Astrocyte (in vitro differentiated cells and primary cell): ENCODE measurements around the gene CLBA1. TPM values are rescaled to one million over a fixed set of nuclear protein-coding genes. Genes with fewer than 3 reads are reported as not detected.

Source experiments
- DNase-seq: peaks from one replicate; pipeline ENCODE4 v3.0.0-alpha.2; 2010; ENCODE audit warnings: low read depth
- FAIRE-seq: peaks from 2 replicates; lab custom pipeline; 2011; peaks lifted over from hg19 to GRCh38; lab: Jason Lieb, UNC
- H2AFZ ChIP-seq: 2 replicates; pipeline ENCODE4 v1.6.0; 2012; ENCODE audit warnings: low read depth, low read length, inconsistent platforms
- H3K27ac ChIP-seq: 2 replicates; pipeline ENCODE4 v1.5.1; 2011; ENCODE audit warnings: low read depth, low read length, inconsistent platforms
- H3K27me3 ChIP-seq: 2 replicates; pipeline ENCODE4 v1.6.0; 2011; ENCODE audit warnings: low read length, inconsistent platforms; ENCODE audit not compliant: insufficient read depth
- H3K36me3 ChIP-seq: 2 replicates; pipeline ENCODE4 v1.5.1; 2011; ENCODE audit warnings: low read length, inconsistent platforms; ENCODE audit not compliant: insufficient read depth
- H3K4me1 ChIP-seq: 2 replicates; pipeline ENCODE4 v1.5.1; 2011; ENCODE audit warnings: low read length, inconsistent platforms; ENCODE audit not compliant: insufficient read depth
- H3K4me2 ChIP-seq: 2 replicates; pipeline ENCODE4 v1.6.0; 2012; ENCODE audit warnings: low read length, inconsistent platforms
- H3K4me3 ChIP-seq: 2 replicates; pipeline ENCODE4 v1.5.1; 2011; ENCODE audit warnings: low read depth, mild to moderate bottlenecking, low read length, inconsistent platforms; ENCODE audit not compliant: insufficient read depth
- H3K79me2 ChIP-seq: 2 replicates; pipeline ENCODE4 v1.6.0; 2012; ENCODE audit warnings: mild to moderate bottlenecking, low read length, inconsistent platforms; ENCODE audit not compliant: insufficient read depth
- H3K9ac ChIP-seq: 2 replicates; pipeline ENCODE4 v1.6.0; 2012; ENCODE audit warnings: mild to moderate bottlenecking, low read length, inconsistent platforms
- H3K9me3 ChIP-seq: 2 replicates; pipeline ENCODE4 v1.5.1; 2012; ENCODE audit warnings: low read depth, mild to moderate bottlenecking, low read length, inconsistent platforms; ENCODE audit not compliant: insufficient read depth
- H4K20me1 ChIP-seq: 2 replicates; pipeline ENCODE4 v1.6.0; 2012; ENCODE audit warnings: low read length, inconsistent platforms; ENCODE audit not compliant: insufficient read depth
- H3K27ac Mint-ChIP-seq: one replicate; pipeline ENCODE4 v1.8.0; 2021; ENCODE audit warnings: mild to moderate bottlenecking, mixed read lengths; ENCODE audit not compliant: unreplicated experiment
- H3K27me3 Mint-ChIP-seq: one replicate; pipeline ENCODE4 v1.8.0; 2021; ENCODE audit warnings: low read depth, mixed read lengths; ENCODE audit not compliant: unreplicated experiment
- H3K36me3 Mint-ChIP-seq: one replicate; pipeline ENCODE4 v1.8.0; 2021; ENCODE audit warnings: low read depth, mixed read lengths; ENCODE audit not compliant: unreplicated experiment
- H3K4me1 Mint-ChIP-seq: one replicate; pipeline ENCODE4 v1.8.0; 2021; ENCODE audit warnings: low read depth, mixed read lengths; ENCODE audit not compliant: unreplicated experiment
- H3K4me3 Mint-ChIP-seq: one replicate; pipeline ENCODE4 v1.8.0; 2021; ENCODE audit warnings: mild to moderate bottlenecking, moderate library complexity, mixed read lengths; ENCODE audit not compliant: unreplicated experiment
- H3K9me3 Mint-ChIP-seq: one replicate; pipeline ENCODE4 v1.8.0; 2021; ENCODE audit warnings: mild to moderate bottlenecking, mixed read lengths; ENCODE audit not compliant: unreplicated experiment
- CTCF ChIP-seq: IDR thresholded peaks from 2 replicates; pipeline ENCODE4 v1.5.1; 2011; ENCODE audit warnings: low read depth, mild to moderate bottlenecking, inconsistent platforms, low read length, moderate library complexity; ENCODE audit not compliant: insufficient read depth
- EZH2 ChIP-seq: IDR thresholded peaks from 2 replicates; pipeline ENCODE4 v1.6.1; 2012; ENCODE audit warnings: mild to moderate bottlenecking, low read length, inconsistent platforms; ENCODE audit not compliant: insufficient read depth
- total RNA-seq: library from RNA; stranded (reverse); gene quantifications from 2 replicates; pipeline ENCODE4 v1.2.1, GENCODE V29; 2021

The CLBA1 gene
- total RNA-seq, 1 donor from 2014 or later: 6.3 TPM

- peaks cover 13% of the 10 kb centered on the region for H4K20me1 ChIP-seq
- H3K79me2 ChIP-seq: no peaks in the 10 kb centered on the region
- peaks cover 2% of the 10 kb centered on the region for H3K9me3 Mint-ChIP-seq
- DNase-seq: no peak
- H3K4me1 Mint-ChIP-seq: no peaks in the 10 kb centered on the region
- no peaks in the 10 kb centered on the region for H3K9me3 ChIP-seq
- H3K4me3 ChIP-seq: no peak overlapping the region
- FAIRE-seq: no peak
- TF ChIP-seq CTCF (no peak), EZH2 (no peak)
- H3K4me3 Mint-ChIP-seq: no peak overlapping the region
- H3K36me3 Mint-ChIP-seq: peaks cover 24% of the 10 kb centered on the region
- no peak overlapping the region for H3K27ac ChIP-seq
- no peak overlapping the region for H2AFZ ChIP-seq
- H3K4me1 ChIP-seq: no peaks in the 10 kb centered on the region
- no peak overlapping the region for H3K27ac Mint-ChIP-seq
- H3K27me3 Mint-ChIP-seq: peaks cover 11% of the 10 kb centered on the region
- no peaks in the 10 kb centered on the region for H3K36me3 ChIP-seq
- H3K9ac ChIP-seq: no peak overlapping the region
- H3K4me2 ChIP-seq: no peak overlapping the region
- H3K27me3 ChIP-seq: no peaks in the 10 kb centered on the region
Observed at GRCh38 chr14:104953097-104953496, 32.5 kb upstream of the CLBA1 start.

- Histone ChIP-seq H3K9me3 (no peaks in the 10 kb centered on the region), H3K4me1 (no peaks in the 10 kb centered on the region), H3K9ac (no peak overlapping the region), H3K79me2 (no peaks in the 10 kb centered on the region), H3K4me3 (no peak overlapping the region), H3K27me3 (no peaks in the 10 kb centered on the region), H3K27ac (no peak overlapping the region), H2AFZ (no peak overlapping the region), H4K20me1 (peaks cover 17% of the 10 kb centered on the region), H3K36me3 (no peaks in the 10 kb centered on the region), H3K4me2 (no peak overlapping the region)
- Mint-ChIP-seq H3K4me3 (no peak overlapping the region), H3K9me3 (peaks cover 2% of the 10 kb centered on the region), H3K27ac (no peak overlapping the region), H3K4me1 (no peaks in the 10 kb centered on the region), H3K36me3 (peaks cover 27% of the 10 kb centered on the region), H3K27me3 (peaks cover 11% of the 10 kb centered on the region)
- DNase-seq (no peak), FAIRE-seq (no peak)
- TF ChIP-seq CTCF: no peak
- TF ChIP-seq EZH2: no peak
Observed at GRCh38 chr14:104953896-104954656, 31.5 kb upstream of the CLBA1 start.
